GM18867 (cell line): Measurements from ENCODE around the gene NPM1.
"Not testable (repeated sequence)": the region's sequence is repeated elsewhere in the genome, so short reads cannot be mapped to it uniquely, and the experiment has no call there.

Experiments used
- ATAC-seq: cut with Tn5 transposase; IDR thresholded peaks from one replicate; pipeline ENCODE4 v1.9.1; 2021; ENCODE audit warnings: mild to moderate bottlenecking, moderate library complexity; ENCODE audit not compliant: unreplicated experiment

The NPM1 gene

GRCh38 chr5:171384999-171385398 is 2.6 kb upstream of the NPM1 start:
- not testable (repeated sequence) for ATAC-seq

- ATAC-seq: no peak
Observed at GRCh38 chr5:171386006-171386671, 1.5 kb upstream of the NPM1 start.

- no peak for ATAC-seq
Observed at GRCh38 chr5:171386861-171387344, 746 bp upstream of the NPM1 start.

- ATAC-seq: peak; percentile 36
Observed at GRCh38 chr5:171387970-171388815, 544 bp downstream of the NPM1 start.

GRCh38 chr5:171388816-171389168 is 1.1 kb downstream of the NPM1 start:
- ATAC-seq: no peak

- ATAC-seq: no peak
Observed at GRCh38 chr5:171390883-171391677, 3.4 kb downstream of the NPM1 start.

GRCh38 chr5:171391996-171392577 is 4.4 kb downstream of the NPM1 start:
- ATAC-seq: no peak

- ATAC-seq: no peak
Observed at GRCh38 chr5:171392585-171393159, 5.0 kb downstream of the NPM1 start.

- ATAC-seq: no peak
Observed at GRCh38 chr5:171395042-171395441, 7.4 kb downstream of the NPM1 start.

GRCh38 chr5:171396583-171396982 is 8.9 kb downstream of the NPM1 start:
- ATAC-seq: not testable (repeated sequence)

GRCh38 chr5:171397190-171397589 is 9.5 kb downstream of the NPM1 start:
- no peak for ATAC-seq

GRCh38 chr5:171397599-171397998 is 9.9 kb downstream of the NPM1 start:
- ATAC-seq: no peak

GRCh38 chr5:171398660-171399059 is 11.0 kb downstream of the NPM1 start:
- not testable (repeated sequence) for ATAC-seq

GRCh38 chr5:171400169-171400568 is 12.5 kb downstream of the NPM1 start:
- no peak for ATAC-seq

GRCh38 chr5:171401167-171401947 is 13.7 kb downstream of the NPM1 start:
- no peak for ATAC-seq

GRCh38 chr5:171402751-171403150 is 15.1 kb downstream of the NPM1 start:
- ATAC-seq: not testable (repeated sequence)

- ATAC-seq: no peak
Observed at GRCh38 chr5:171405615-171406014, 18.0 kb downstream of the NPM1 start.

- no peak for ATAC-seq
Observed at GRCh38 chr5:171407234-171407633, 19.6 kb downstream of the NPM1 start.

GRCh38 chr5:171409164-171410136 is 21.8 kb downstream of the NPM1 start:
- ATAC-seq: no peak
